Mucosa of rectum (tissue), 2 donors: Measurements from ENCODE around the gene GATM.

Experiments used
- H3K27ac ChIP-seq, 2 donors: one replicate each; pipeline ENCODE4 v1.7.0; 2013; ENCODE audit warnings: inconsistent platforms in 2 of 2, low read depth in 2 of 2, low read length in 2 of 2
- H3K27me3 ChIP-seq, 2 donors: one replicate each; pipeline ENCODE4 v1.7.0; 2013; ENCODE audit warnings: low read length in 2 of 2; ENCODE audit not compliant: control insufficient read depth in 2 of 2, insufficient read depth in 2 of 2
- H3K36me3 ChIP-seq, 2 donors: one replicate each; pipeline ENCODE4 v1.7.0; 2013; ENCODE audit warnings: low read length in 2 of 2; ENCODE audit not compliant: control insufficient read depth in 2 of 2, insufficient read depth in 2 of 2
- H3K4me1 ChIP-seq, 2 donors: one replicate each; pipeline ENCODE4 v1.7.0; 2013; ENCODE audit warnings: low read length in 2 of 2, mild to moderate bottlenecking in 1 of 2; ENCODE audit not compliant: control insufficient read depth in 2 of 2, insufficient read depth in 2 of 2
- H3K4me3 ChIP-seq, 2 donors: one replicate each; pipeline ENCODE4 v1.7.0; 2013; ENCODE audit warnings: low read length in 2 of 2
- H3K9ac ChIP-seq, 2 donors: one replicate each; pipeline ENCODE4 v1.7.0; 2013; ENCODE audit warnings: low read length in 2 of 2, low read depth in 1 of 2, mild to moderate bottlenecking in 1 of 2
- H3K9me3 ChIP-seq, 2 donors: one replicate each; pipeline ENCODE4 v1.7.0; 2013; ENCODE audit warnings: low read length in 2 of 2; ENCODE audit not compliant: control insufficient read depth in 2 of 2
- donor health status: healthy.
- donor health status: Normal muscosa, but diverticular disease.

The GATM gene

GRCh38 chr15:45389351-45389750 lies 11.0 kb upstream of the GATM start:
- Histone ChIP-seq H3K9ac (no peak overlapping the region), H3K4me1 (peaks cover 0 to 9% of the 10 kb centered on the region in 2 donors), H3K4me3 (no peak overlapping the region), H3K27ac (no peak overlapping the region), H3K36me3 (no peaks in the 10 kb centered on the region), H3K27me3 (no peaks in the 10 kb centered on the region), H3K9me3 (no peaks in the 10 kb centered on the region)

GRCh38 chr15:45387380-45388007 lies 9.2 kb upstream of the GATM start:
- H3K27ac ChIP-seq = no peak overlapping the region

GRCh38 chr15:45386974-45387373 lies 8.6 kb upstream of the GATM start:
- Histone ChIP-seq H3K9ac (no peak overlapping the region), H3K4me3 (no peak overlapping the region), H3K9me3 (no peaks in the 10 kb centered on the region), H3K4me1 (peaks cover 0 to 9% of the 10 kb centered on the region in 2 donors), H3K36me3 (no peaks in the 10 kb centered on the region), H3K27ac (no peak overlapping the region), H3K27me3 (no peaks in the 10 kb centered on the region)

More at GRCh38 chr15:45387380-45388007, 9.2 kb upstream of the GATM start:
- H3K36me3 ChIP-seq = no peaks in the 10 kb centered on the region
- H3K27me3 ChIP-seq = no peaks in the 10 kb centered on the region
- H3K9me3 ChIP-seq = no peaks in the 10 kb centered on the region
- H3K9ac ChIP-seq = no peak overlapping the region
- H3K4me3 ChIP-seq = no peak overlapping the region
- H3K4me1 ChIP-seq = peaks cover 0 to 9% of the 10 kb centered on the region in 2 donors

GRCh38 chr15:45386420-45386819 lies 8.1 kb upstream of the GATM start:
- H3K9me3 ChIP-seq = no peaks in the 10 kb centered on the region
- H3K36me3 ChIP-seq = no peaks in the 10 kb centered on the region
- peaks cover 0 to 9% of the 10 kb centered on the region in 2 donors for H3K4me1 ChIP-seq
- H3K27me3 ChIP-seq = no peaks in the 10 kb centered on the region
- no peak overlapping the region for H3K27ac ChIP-seq
- no peak overlapping the region for H3K9ac ChIP-seq
- H3K4me3 ChIP-seq = no peak overlapping the region

GRCh38 chr15:45385590-45385989 lies 7.2 kb upstream of the GATM start:
- Histone ChIP-seq H3K36me3 (no peaks in the 10 kb centered on the region), H3K4me3 (no peak overlapping the region), H3K27ac (no peak overlapping the region), H3K9me3 (no peaks in the 10 kb centered on the region), H3K27me3 (no peaks in the 10 kb centered on the region), H3K4me1 (peaks cover 0 to 9% of the 10 kb centered on the region in 2 donors), H3K9ac (no peak overlapping the region)

- H3K36me3 ChIP-seq = no peaks in the 10 kb centered on the region
- H3K27me3 ChIP-seq = no peaks in the 10 kb centered on the region
- H3K4me1 ChIP-seq = peaks cover 0 to 9% of the 10 kb centered on the region in 2 donors
- H3K9me3 ChIP-seq = no peaks in the 10 kb centered on the region
- H3K27ac ChIP-seq = no peak overlapping the region
- no peak overlapping the region for H3K4me3 ChIP-seq
- no peak overlapping the region for H3K9ac ChIP-seq
These were observed 6.4 kb upstream of the GATM start for GRCh38 chr15:45384700-45385099.

GRCh38 chr15:45378913-45379262 lies 544 bp upstream of the GATM start:
- Histone ChIP-seq H3K9me3 (no peaks in the 10 kb centered on the region), H3K27ac (peak overlapping the region in 1 of 2 donors; percentile 76), H3K9ac (peak overlapping the region in 1 of 2 donors; percentile 47), H3K4me3 (peak overlapping the region; percentile 68 to 71), H3K36me3 (no peaks in the 10 kb centered on the region), H3K27me3 (no peaks in the 10 kb centered on the region), H3K4me1 (peaks cover 10 to 18% of the 10 kb centered on the region in 2 donors)

- H3K27me3 ChIP-seq = no peaks in the 10 kb centered on the region
- H3K9ac ChIP-seq = peak overlapping the region; percentile 71 to 75
- H3K4me1 ChIP-seq = peaks cover 10 to 18% of the 10 kb centered on the region in 2 donors
- H3K36me3 ChIP-seq = no peaks in the 10 kb centered on the region
- H3K4me3 ChIP-seq = peak overlapping the region; percentile 68 to 79
- peak overlapping the region; percentile 60 to 76 for H3K27ac ChIP-seq
- no peaks in the 10 kb centered on the region for H3K9me3 ChIP-seq
These were observed 665 bp downstream of the GATM start for GRCh38 chr15:45377609-45378148.

GRCh38 chr15:45376967-45377608 lies 1.3 kb downstream of the GATM start:
- Histone ChIP-seq H3K4me3 (peak overlapping the region; percentile 68 to 79), H3K36me3 (no peaks in the 10 kb centered on the region), H3K9ac (peak overlapping the region in 1 of 2 donors; percentile 75), H3K9me3 (no peaks in the 10 kb centered on the region), H3K4me1 (peaks cover 15 to 18% of the 10 kb centered on the region in 2 donors), H3K27me3 (no peaks in the 10 kb centered on the region), H3K27ac (peak overlapping the region in 1 of 2 donors; percentile 76)

GRCh38 chr15:45376300-45376928 lies 1.9 kb downstream of the GATM start:
- H3K4me1 ChIP-seq = peaks cover 17 to 18% of the 10 kb centered on the region in 2 donors
- peak overlapping the region in 1 of 2 donors; percentile 25 for H3K27ac ChIP-seq

More at GRCh38 chr15:45376300-45376928, 1.9 kb downstream of the GATM start:
- H3K9ac ChIP-seq = peak overlapping the region in 1 of 2 donors; percentile 2
- H3K36me3 ChIP-seq = no peaks in the 10 kb centered on the region
- peak overlapping the region; percentile 5 to 38 for H3K4me3 ChIP-seq
- no peaks in the 10 kb centered on the region for H3K9me3 ChIP-seq
- no peaks in the 10 kb centered on the region for H3K27me3 ChIP-seq
